GM18868 (cell line): Measurements from ENCODE around the gene ASB2.

ENCODE experiments used
- ATAC-seq: cut with Tn5 transposase; IDR thresholded peaks from one replicate; pipeline ENCODE4 v1.9.1; 2021; ENCODE audit warnings: mild to moderate bottlenecking, moderate library complexity; ENCODE audit not compliant: unreplicated experiment

ASB2 gene

GRCh38 chr14:93951635-93952540, 24.5 kb downstream of the ASB2 start:
- ATAC-seq = no peak

DNA sequence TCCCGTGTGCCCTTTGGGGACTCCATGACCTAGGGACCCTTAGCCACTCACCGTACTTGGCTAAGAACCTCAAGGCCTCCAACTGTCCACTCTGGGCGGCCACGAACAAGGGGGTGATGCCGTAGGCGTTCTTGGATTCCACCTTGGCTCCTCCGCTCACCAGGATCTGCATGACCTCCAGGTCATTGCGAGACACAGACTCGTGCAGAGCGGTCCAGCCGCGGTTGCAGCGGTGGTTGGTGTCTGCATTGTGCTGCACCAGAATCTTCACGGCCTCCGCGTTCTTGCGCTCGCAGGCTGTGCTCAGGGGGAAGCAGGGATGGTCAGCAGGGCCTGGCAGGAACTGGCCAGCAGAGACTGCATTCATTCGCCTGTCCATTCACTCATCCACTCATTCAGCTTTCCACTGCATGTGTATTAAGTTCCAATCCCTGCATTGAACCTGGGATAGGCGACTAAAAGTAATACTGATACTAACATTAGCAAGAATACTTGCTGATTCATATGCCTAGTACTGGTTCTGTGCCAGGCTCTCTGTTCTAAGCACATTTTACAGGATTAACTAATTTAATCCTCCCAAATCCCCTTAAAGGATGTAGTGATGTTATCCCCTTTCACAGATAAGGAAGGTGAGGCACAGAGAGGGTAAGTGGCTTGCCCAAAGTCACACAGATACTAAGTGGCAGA, 25.3 kb downstream of the ASB2 start:
- ATAC-seq = no peak

DNA sequence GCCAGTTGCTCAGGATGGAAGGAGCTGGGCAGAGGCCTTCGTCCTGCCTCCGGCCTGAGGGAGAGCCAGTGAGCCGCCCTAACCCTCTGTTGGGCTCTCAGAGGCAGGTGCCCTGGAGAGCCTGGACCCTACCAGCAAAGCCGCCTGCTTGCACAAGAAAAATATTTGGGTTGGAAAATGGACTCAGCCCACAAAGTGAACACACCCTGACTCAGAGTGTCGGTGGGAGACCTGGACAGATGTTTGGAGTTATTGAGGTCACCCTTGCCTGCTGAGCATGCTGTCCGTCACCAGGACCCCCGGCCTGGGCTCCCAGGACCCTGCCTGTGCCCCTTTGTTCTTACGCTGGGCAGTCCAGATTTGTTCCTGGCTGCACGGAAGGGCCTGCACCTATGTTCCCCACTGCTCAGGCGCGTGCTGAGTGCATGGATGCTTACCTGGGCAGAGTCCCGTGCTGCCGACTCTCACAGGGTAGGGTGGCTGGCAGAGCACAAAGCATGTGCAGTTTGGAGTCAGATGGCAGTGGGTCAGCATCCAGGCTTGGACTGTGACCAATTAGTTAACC, 26.8 kb downstream of the ASB2 start:
- no peak for ATAC-seq

GRCh38 chr14:93947282-93947681, 29.1 kb downstream of the ASB2 start:
- ATAC-seq = no peak

DNA sequence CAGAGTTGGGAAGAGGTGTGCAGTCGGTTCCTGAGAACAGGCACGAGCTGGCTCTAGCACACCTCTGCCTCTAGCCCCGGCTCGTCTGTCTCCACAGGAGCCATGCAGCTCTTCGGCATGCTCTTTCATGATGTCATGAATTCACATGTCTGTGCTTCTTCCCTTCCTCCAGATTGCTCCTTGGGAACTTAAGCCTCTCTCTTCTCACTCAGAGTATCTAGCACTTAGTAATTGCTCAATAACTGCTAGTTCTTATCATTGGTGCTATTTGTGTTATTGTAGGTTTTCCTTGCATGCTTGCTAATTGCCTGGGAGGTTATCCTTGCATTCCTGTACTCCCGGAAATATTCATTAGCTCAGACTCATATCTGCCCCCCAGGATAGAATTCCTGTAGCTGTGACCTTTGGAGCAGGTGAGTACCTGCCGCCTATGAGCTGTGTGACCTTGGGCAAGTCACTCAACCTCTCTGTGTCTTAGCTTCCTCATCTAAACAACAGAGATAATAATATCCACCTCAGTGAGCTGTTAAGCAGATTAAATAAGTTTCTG, 29.8 kb downstream of the ASB2 start:
- no peak for ATAC-seq

DNA sequence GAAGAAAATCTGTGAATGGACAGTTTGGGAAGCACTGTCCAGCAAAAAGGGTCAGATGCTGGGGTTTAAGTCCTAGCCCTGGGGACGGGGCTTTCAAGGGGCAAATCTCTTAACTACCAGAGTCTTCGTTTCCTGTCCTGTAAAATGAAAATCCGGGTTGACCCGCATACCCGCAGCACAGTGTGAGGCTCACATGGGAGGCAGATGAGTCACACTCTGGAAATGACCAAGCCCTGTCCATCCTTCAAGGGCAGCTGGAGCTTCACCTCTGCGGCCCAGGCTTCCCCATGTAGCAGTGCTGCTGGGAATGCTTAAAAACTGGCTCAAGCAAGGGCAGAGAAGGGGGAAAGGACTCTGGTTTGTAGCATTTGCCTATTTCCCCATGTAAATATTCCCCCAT, 30.3 kb downstream of the ASB2 start:
- no peak for ATAC-seq

GRCh38 chr14:93945070-93945399, 31.3 kb downstream of the ASB2 start:
- no peak for ATAC-seq

- ATAC-seq = no peak
Measured at GRCh38 chr14:93944348-93945069, 31.9 kb downstream of the ASB2 start.

DNA sequence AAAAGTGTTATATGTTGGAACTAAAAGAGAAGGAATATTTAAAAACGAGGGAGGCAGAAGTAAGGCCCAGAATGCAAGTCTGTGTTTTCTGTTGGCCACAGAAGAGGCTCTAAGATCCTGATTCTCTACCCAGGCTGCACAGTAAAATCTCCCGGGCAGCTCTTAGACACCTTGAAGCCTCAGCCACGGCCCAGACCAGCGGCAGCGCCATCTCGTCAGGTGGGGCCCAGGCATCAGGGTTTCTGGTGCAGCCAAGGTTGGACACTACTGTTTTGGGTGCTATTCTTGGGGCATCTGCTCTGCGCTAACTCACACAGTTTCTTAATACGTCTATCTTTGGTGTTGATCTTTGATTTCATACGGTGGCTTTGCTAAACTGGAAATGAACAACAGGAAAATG, 32.4 kb downstream of the ASB2 start:
- no peak for ATAC-seq

- ATAC-seq = no peak
Measured at GRCh38 chr14:93943052-93943451, 33.3 kb downstream of the ASB2 start.

GRCh38 chr14:93941293-93941910, 35.0 kb downstream of the ASB2 start:
- no peak for ATAC-seq

- ATAC-seq = no peak
Measured at GRCh38 chr14:93940437-93940836, 35.9 kb downstream of the ASB2 start.

GRCh38 chr14:93939304-93940229, 36.8 kb downstream of the ASB2 start:
- peak; percentile 93 for ATAC-seq

GRCh38 chr14:93938751-93939303, 37.5 kb downstream of the ASB2 start:
- no peak for ATAC-seq

GRCh38 chr14:93937519-93937918, 38.9 kb downstream of the ASB2 start:
- ATAC-seq = no peak

- no peak for ATAC-seq
Measured at GRCh38 chr14:93936926-93937325, 39.4 kb downstream of the ASB2 start.

GRCh38 chr14:93936245-93936644, 40.1 kb downstream of the ASB2 start:
- no peak for ATAC-seq

GRCh38 chr14:93935213-93935612, 41.2 kb downstream of the ASB2 start:
- no peak for ATAC-seq

GRCh38 chr14:93932642-93933041, 43.7 kb downstream of the ASB2 start:
- ATAC-seq = no peak
